Hematopoietic multipotent progenitor cell treated with erythropoietin and hydrocortisone succinate and interleukin-3 and kit ligand, for 4 days (in vitro differentiated cells): Measurements from ENCODE around the gene CCN6.

Experiments
- DNase-seq: peaks from one replicate; pipeline ENCODE4 v3.0.0-alpha.2; 2015

Gene CCN6

GRCh38 chr6:112118034-112118433 is 64.1 kb downstream of the CCN6 start:
- peak; percentile 12 for DNase-seq
